HG03342 (cell line): Measurements from ENCODE around the gene ASGR1.

Experiments used
- ATAC-seq: cut with Tn5 transposase; IDR thresholded peaks from one replicate; pipeline ENCODE4 v1.9.1; 2021; ENCODE audit warnings: mild to moderate bottlenecking, moderate library complexity; ENCODE audit not compliant: unreplicated experiment

Gene ASGR1

DNA sequence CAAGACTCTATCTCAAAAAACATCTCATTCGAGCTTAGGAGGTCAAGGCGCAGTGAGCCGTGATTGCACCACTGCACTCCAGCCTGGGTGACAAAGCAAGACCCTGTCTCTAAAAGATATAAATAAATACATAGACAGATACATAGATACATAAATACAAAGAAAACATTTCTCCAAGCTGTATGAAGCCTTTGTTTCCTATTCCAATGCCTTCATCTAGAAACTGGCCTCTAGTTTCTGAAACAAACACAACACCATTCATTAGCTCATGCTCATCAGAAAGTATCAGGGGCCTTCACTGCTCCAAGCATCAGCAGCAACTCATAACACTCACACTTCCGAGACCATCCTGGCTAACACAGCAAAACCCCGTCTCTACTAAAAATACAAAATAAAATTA lies 54.2 kb downstream of the ASGR1 start:
- ATAC-seq = no peak

- no peak for ATAC-seq
Measured at GRCh38 chr17:7123844-7124243, 55.3 kb downstream of the ASGR1 start.
